AG04449 (cell line): ENCODE results near the gene PCED1B.

Experiments
- CTCF ChIA-PET: fragments of 350-600 bp; formaldehyde crosslinking; extraction: SDS; loops from one replicate; lab custom pipeline; 2021; ENCODE audit warnings: antibody characterized with exemption; lab: Yijun Ruan, JAX
- POLR2A ChIA-PET: fragments of 400-600, 350-600 bp; formaldehyde crosslinking; extraction: SDS; loops from one replicate; lab custom pipeline; 2020; ENCODE audit warnings: antibody characterized with exemption, inconsistent platforms; lab: Yijun Ruan, JAX
- DNase-seq: peaks from one replicate; pipeline ENCODE4 v3.0.0-alpha.2; 2010; ENCODE audit warnings: low read depth, low spot score
- H3K4me3 ChIP-seq: 2 replicates; pipeline ENCODE4 v1.5.1; 2011; ENCODE audit warnings: low read depth, mild to moderate bottlenecking, control low read depth, low read length
- CTCF ChIP-seq: IDR thresholded peaks from one replicate; pipeline ENCODE4 v1.5.1; 2011; ENCODE audit warnings: mild to moderate bottlenecking, moderate library complexity, low read length, control low read depth, inconsistent platforms; ENCODE audit not compliant: insufficient read depth; ENCODE audit errors: missing control alignments

PCED1B gene

GRCh38 chr12:47265391-47265790 is 186.0 kb downstream of the PCED1B start:
- H3K4me3 ChIP-seq: no peak overlapping the region
- CTCF ChIA-PET: no interaction called here
- no peak for TF ChIP-seq CTCF
- no peak for DNase-seq
- POLR2A ChIA-PET: no interaction called here

GRCh38 chr12:47267571-47267970 is 188.2 kb downstream of the PCED1B start:
- H3K4me3 ChIP-seq: no peak overlapping the region
- POLR2A ChIA-PET: no interaction called here
- DNase-seq: no peak
- no peak for TF ChIP-seq CTCF
- CTCF ChIA-PET: interaction anchor here (0.6 kb wide), 1 partner anchor 369 kb away, joined by 3 read pairs; no protein-coding TSS in a partner anchor

GRCh38 chr12:47268501-47269454 is 189.4 kb downstream of the PCED1B start:
- POLR2A ChIA-PET: no interaction called here
- no peak overlapping the region for H3K4me3 ChIP-seq
- CTCF ChIA-PET: interaction anchor here (0.5 kb wide), 1 partner anchor 197 kb away, joined by 3 read pairs; no protein-coding TSS in a partner anchor
- no peak for TF ChIP-seq CTCF
- DNase-seq: no peak

- H3K4me3 ChIP-seq: no peak overlapping the region
- POLR2A ChIA-PET: no interaction called here
- no peak for TF ChIP-seq CTCF
- DNase-seq: no peak
- CTCF ChIA-PET: no interaction called here
Measured at GRCh38 chr12:47269916-47270315, 190.5 kb downstream of the PCED1B start.

- no peak overlapping the region for H3K4me3 ChIP-seq
- POLR2A ChIA-PET: interaction anchor here (1.3 kb wide), 1 partner anchor 175 kb away, joined by 5 read pairs; no protein-coding TSS in a partner anchor
- peak; percentile 85 for DNase-seq
- CTCF ChIA-PET: interaction anchor here (0.9 to 1.2 kb wide), 2 partner anchors 126 to 238 kb away, joined by 3 to 4 read pairs; no protein-coding TSS in a partner anchor
- TF ChIP-seq CTCF: no peak
Measured at GRCh38 chr12:47270782-47271664, 191.6 kb downstream of the PCED1B start.
